Placental pericyte (primary cell): ENCODE results near the gene DOCK11. TPM values are rescaled to one million over a fixed set of nuclear protein-coding genes. Genes with fewer than 3 reads are reported as not detected.

Experiments
- small RNA-seq: library from RNA; depleted of rRNA; stranded (forward); fragments of <200 nt; gene quantifications from one replicate; pipeline ENCODE3, GENCODE V24; 2012; ENCODE audit warnings: low replicate concordance
- total RNA-seq: library from RNA; depleted of rRNA; stranded (reverse); fragments of >200 nt; gene quantifications from 2 replicates; pipeline ENCODE4 v1.2.3, GENCODE V29; 2012

The DOCK11 gene
- 31.2 and 40.3 TPM in 2 replicates for total RNA-seq

DNA sequence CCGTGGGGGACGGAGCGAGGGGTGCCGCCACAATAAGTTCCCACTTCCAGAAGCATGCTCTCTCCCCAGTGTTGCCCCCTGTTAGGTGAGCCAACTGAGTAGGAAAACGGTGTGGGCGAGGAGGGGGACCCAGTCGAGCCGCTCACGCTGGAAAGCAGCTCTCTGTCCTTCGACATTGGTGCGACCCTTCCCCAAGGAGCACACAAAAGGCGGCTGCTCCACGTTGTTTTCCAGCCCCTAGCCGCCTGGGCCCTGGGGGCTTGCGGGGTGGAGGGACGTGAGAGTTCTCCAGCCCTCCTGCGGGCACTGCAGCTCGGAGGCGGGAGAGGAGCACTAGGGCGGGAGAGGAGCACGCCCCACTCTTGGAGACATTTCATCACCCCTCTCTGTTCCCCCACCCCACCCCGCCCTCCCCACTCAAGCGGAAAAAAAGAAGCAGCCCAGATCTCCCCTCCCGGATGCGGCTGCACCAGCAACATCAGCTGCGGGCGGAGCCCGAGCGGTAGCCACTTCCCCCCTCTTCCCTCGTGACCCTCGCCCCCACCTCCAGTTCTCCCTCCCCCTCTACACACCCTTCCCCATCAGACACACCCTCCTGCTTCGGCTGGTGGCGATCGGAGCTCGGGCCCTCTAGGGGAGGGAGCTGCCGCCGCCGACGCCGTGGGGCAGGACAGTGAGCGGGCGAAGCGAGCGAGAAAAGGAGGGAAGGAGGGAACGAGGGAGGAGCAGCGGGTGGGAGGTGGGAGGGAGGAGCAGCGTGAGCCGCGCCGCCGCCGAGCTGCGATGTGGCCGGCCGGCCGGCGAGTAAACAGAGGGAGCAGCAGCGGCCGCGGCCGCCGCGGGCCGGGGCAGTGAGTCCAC is at the start of gene DOCK11:
DOCK11 (plus strand) TSS at position 755 of the 861 bp plus-strand sequence. CDS start 157 bp downstream, outside the sequence.

DNA sequence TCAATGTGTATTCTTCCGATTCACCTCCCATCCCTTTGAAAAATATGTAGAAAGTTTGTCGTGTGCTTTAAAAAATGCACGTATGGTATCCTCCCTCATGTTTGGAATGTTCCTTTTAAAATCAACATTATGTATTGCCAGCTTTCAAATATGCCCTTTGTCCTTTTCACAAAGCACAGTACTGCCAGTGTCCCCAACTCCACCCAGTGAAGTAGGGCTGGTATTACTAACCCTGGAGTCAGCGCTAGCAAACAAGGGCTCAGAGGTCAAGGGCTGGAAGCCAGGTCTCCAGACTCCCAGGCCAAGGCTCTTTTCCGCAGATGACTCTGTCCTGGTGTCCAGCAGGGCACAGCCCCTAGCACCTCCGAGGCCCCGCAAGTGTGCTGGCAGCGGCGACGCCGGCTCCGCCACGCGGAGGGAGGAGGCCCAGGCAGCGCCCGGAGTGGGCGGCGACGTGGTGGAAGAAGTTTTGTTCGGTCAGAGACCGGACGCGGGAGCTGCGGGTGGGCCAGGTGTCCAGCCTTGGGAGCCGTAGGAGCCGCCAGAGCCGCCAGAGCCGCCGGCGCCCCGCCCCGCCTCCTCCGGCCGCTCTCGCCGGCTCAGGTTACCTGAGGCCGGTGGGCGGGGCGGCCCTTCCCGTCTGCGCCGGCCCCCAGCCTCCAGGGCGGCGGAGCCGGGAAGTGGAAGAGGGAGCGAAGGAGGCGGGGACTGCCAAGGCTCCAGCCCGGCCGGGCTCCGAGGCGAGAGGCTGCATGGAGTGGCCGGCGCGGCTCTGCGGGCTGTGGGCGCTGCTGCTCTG is 231.5 kb downstream of the DOCK11 start, which contains the start of gene IL13RA1:
IL13RA1 (plus strand) TSS at position 720 of the 799 bp plus-strand sequence; CDS start at position 753, 33 bp downstream.

Small RNA genes lying within 50 kb of the gene (small RNA-seq; reads per million reads assigned to genes)
- not detected for gene RF00019

Other genes starting within 250 kb of the DOCK11 start
- 21.7 and 29.1 TPM in 2 replicates for gene WDR44, start 149.7 kb upstream of the DOCK11 start, total RNA-seq
- 51.6 and 51.7 TPM in 2 replicates for gene IL13RA1, start 231.8 kb downstream of the DOCK11 start, total RNA-seq